ENCODE data around the gene DEAF1.

GRCh38 chr11:603154-603553, 91.9 kb downstream of the DEAF1 start:
- TF ChIP-seq CTCF (IDR thresholded peaks at IDR 0.05; ENCODE audit: insufficient read depth, low read length) (no peak), REST (IDR thresholded peaks at IDR 0.05; ENCODE audit: insufficient replicate concordance, low read depth) (no peak), POLR2AphosphoS5 (IDR thresholded peaks at IDR 0.05; ENCODE audit: low read depth) (no peak)
